Peyer's patch (tissue), 4 donors: Measurements from ENCODE around the gene GABBR2. TPM values are rescaled to one million over a fixed set of nuclear protein-coding genes. Genes with fewer than 3 reads are reported as not detected.
A peak's percentile ranks its signal among the peaks of the same experiment; 100 is the strongest.

Experiments used
- DNase-seq, 3 donors: peaks; one replicate each; pipeline ENCODE4 v3.0.0-alpha.2; 2017 to 2019
- H3K27ac ChIP-seq, 4 donors: fragments of 200-600 bp; sonication (generic); one replicate each; pipeline ENCODE4 v1.5.1; 2016 to 2019
- H3K27me3 ChIP-seq, 2 donors: fragments of 200-600 bp; sonication (generic); one replicate each; pipeline ENCODE4 v1.5.1; 2019
- H3K36me3 ChIP-seq, 3 donors: fragments of 200-600 bp; sonication (generic); one replicate each; pipeline ENCODE4 v1.5.1; 2016 to 2019
- H3K4me1 ChIP-seq, 4 donors: fragments of 200-600 bp; sonication (generic); one replicate each; pipeline ENCODE4 v1.5.1; 2016 to 2019
- H3K4me3 ChIP-seq, 4 donors: fragments of 200-600 bp; sonication (generic); 1 replicate in 3 of 4; 2 replicates in 1 of 4; pipeline ENCODE4 v1.5.1; 2016 to 2019; ENCODE audit warnings: mild to moderate bottlenecking in 1 of 4
- H3K9me3 ChIP-seq, 4 donors: fragments of 200-600 bp; sonication (generic); one replicate each; pipeline ENCODE4 v1.5.1; 2016 to 2019; ENCODE audit warnings: mild to moderate bottlenecking in 1 of 4
- POLR2A ChIP-seq, 2 donors: fragments of 450-650 bp; IDR thresholded peaks; one replicate each; pipeline ENCODE4 v1.5.1; 2017; ENCODE audit warnings: antibody characterized with exemption in 2 of 2, mild to moderate bottlenecking in 2 of 2, moderate library complexity in 2 of 2
- total RNA-seq, 4 donors: library from RNA; depleted of rRNA; stranded (reverse); fragments of >200 nt; gene quantifications; one replicate each; pipeline ENCODE4 v1.1.0, GENCODE V29; 2016
- TF ChIP-seq, protein P1 (sequence below), 6 experiments: fragments of 450-650 bp in 4 of 6; fragments of 200-600 bp in 2 of 6; sonication (generic) in 1 of 6; IDR thresholded peaks; one replicate each; pipeline ENCODE4 v1.5.1; 2017 to 2019; ENCODE audit warnings: antibody characterized with exemption in 6 of 6, mild to moderate bottlenecking in 3 of 6, moderate library complexity in 1 of 6

GABBR2 gene
- total RNA-seq, 4 donors from 2014 or later = not detected

- no peaks in the 10 kb centered on the region for H3K27me3 ChIP-seq
- H3K4me3 ChIP-seq = no peak overlapping the region
- no peak overlapping the region for H3K27ac ChIP-seq
- no peaks in the 10 kb centered on the region for H3K36me3 ChIP-seq
- H3K9me3 ChIP-seq = peaks cover 0 to 17% (median 3%) of the 10 kb centered on the region in 4 donors
- no peak for DNase-seq
- H3K4me1 ChIP-seq = no peaks in the 10 kb centered on the region
- no peak for TF ChIP-seq POLR2A (IDR thresholded peaks at IDR 0.05)
- TF ChIP-seq, protein P1, sequence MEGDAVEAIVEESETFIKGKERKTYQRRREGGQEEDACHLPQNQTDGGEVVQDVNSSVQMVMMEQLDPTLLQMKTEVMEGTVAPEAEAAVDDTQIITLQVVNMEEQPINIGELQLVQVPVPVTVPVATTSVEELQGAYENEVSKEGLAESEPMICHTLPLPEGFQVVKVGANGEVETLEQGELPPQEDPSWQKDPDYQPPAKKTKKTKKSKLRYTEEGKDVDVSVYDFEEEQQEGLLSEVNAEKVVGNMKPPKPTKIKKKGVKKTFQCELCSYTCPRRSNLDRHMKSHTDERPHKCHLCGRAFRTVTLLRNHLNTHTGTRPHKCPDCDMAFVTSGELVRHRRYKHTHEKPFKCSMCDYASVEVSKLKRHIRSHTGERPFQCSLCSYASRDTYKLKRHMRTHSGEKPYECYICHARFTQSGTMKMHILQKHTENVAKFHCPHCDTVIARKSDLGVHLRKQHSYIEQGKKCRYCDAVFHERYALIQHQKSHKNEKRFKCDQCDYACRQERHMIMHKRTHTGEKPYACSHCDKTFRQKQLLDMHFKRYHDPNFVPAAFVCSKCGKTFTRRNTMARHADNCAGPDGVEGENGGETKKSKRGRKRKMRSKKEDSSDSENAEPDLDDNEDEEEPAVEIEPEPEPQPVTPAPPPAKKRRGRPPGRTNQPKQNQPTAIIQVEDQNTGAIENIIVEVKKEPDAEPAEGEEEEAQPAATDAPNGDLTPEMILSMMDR (IDR thresholded peaks at IDR 0.05) = peak in 3 of 6 experiments; percentile 23 to 34 (median 33)
Observed at GRCh38 chr9:98365227-98365669, 343.5 kb downstream of the GABBR2 start.

DNA sequence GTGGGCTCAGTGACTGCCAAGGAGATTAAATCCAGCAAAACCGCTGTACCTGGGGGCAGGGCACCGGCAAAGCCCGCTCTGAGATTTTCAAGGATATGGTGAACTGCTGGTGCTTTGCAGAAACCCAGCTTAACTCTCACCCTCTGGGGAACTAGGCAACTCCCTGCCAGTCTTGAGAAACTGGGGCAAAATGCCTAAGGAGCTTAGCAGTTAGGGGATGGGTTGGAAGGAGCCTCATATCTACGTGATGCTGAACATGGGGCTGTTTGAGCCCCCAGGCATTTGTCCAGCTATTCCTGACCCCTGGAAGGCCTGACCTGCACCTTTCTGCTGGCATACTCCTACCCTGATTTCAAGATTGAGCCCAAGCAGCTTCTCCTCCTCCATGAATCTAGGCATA, 344.6 kb downstream of the GABBR2 start:
- no peak for DNase-seq
- H3K27ac ChIP-seq = no peak overlapping the region
- no peaks in the 10 kb centered on the region for H3K27me3 ChIP-seq
- no peaks in the 10 kb centered on the region for H3K36me3 ChIP-seq
- no peak for TF ChIP-seq POLR2A (IDR thresholded peaks at IDR 0.05)
- TF ChIP-seq, protein P1 (IDR thresholded peaks at IDR 0.05) = no peak
- no peaks in the 10 kb centered on the region for H3K4me1 ChIP-seq
- H3K4me3 ChIP-seq = no peak overlapping the region
- peaks cover 0 to 17% (median 3%) of the 10 kb centered on the region in 4 donors for H3K9me3 ChIP-seq

- TF ChIP-seq POLR2A (IDR thresholded peaks at IDR 0.05) = no peak
- TF ChIP-seq, protein P1 (IDR thresholded peaks at IDR 0.05) = no peak
- Histone ChIP-seq H3K27ac (no peak overlapping the region), H3K9me3 (peaks cover 0 to 17% (median 3%) of the 10 kb centered on the region in 4 donors), H3K4me3 (no peak overlapping the region), H3K36me3 (no peaks in the 10 kb centered on the region), H3K4me1 (no peaks in the 10 kb centered on the region), H3K27me3 (no peaks in the 10 kb centered on the region)
- DNase-seq = no peak
Observed at GRCh38 chr9:98363644-98364043, 345.1 kb downstream of the GABBR2 start.

GRCh38 chr9:98362624-98363252, 346.0 kb downstream of the GABBR2 start:
- peaks cover 0 to 17% (median 3%) of the 10 kb centered on the region in 4 donors for H3K9me3 ChIP-seq
- H3K4me3 ChIP-seq = no peak overlapping the region
- H3K27ac ChIP-seq = no peak overlapping the region
- TF ChIP-seq, protein P1 (IDR thresholded peaks at IDR 0.05) = no peak
- no peak for TF ChIP-seq POLR2A (IDR thresholded peaks at IDR 0.05)
- H3K27me3 ChIP-seq = no peaks in the 10 kb centered on the region
- no peak for DNase-seq
- H3K36me3 ChIP-seq = no peaks in the 10 kb centered on the region
- no peaks in the 10 kb centered on the region for H3K4me1 ChIP-seq

DNA sequence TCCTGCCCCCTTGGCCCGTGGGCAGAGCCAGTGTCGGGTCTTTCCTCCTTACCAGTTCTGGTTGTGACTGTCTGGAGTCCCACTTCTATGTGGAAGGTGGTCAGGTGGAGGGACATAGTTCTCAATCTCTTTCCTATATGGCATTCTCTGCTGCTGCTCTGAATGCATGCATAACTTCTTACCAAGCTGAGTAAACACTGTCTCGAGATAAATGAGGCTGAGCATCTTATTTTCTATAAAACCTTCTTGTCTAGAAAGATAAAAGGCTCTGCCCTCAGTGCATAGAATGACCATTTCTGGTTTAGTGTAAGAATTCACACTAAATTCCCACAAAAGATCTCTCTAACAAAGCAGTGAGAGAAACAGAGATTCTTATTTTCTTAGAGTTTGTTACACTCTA, 347.1 kb downstream of the GABBR2 start:
- Histone ChIP-seq H3K4me3 (no peak overlapping the region), H3K27me3 (no peaks in the 10 kb centered on the region), H3K36me3 (no peaks in the 10 kb centered on the region), H3K9me3 (peaks cover 0 to 17% (median 3%) of the 10 kb centered on the region in 4 donors), H3K4me1 (no peaks in the 10 kb centered on the region), H3K27ac (no peak overlapping the region)
- TF ChIP-seq, protein P1 (IDR thresholded peaks at IDR 0.05) = no peak
- no peak for TF ChIP-seq POLR2A (IDR thresholded peaks at IDR 0.05)
- DNase-seq = no peak
